Measurements from ENCODE around the gene CELF3. TPM values are rescaled to one million over a fixed set of nuclear protein-coding genes. Genes with fewer than 3 reads are reported as not detected.
A peak's percentile ranks its signal among the peaks of the same experiment; 100 is the strongest.

Gene CELF3
- total RNA-seq, 1 donor from 2014 or later, result not detected

- no peaks in the 10 kb centered on the region for H3K9me3 Mint-ChIP-seq (ENCODE audit: unreplicated experiment)
- no peak overlapping the region for H3K4me3 Mint-ChIP-seq (ENCODE audit: unreplicated experiment)
- H3K4me1 Mint-ChIP-seq (ENCODE audit: unreplicated experiment), result peaks cover 10% of the 10 kb centered on the region
- peaks cover 19% of the 10 kb centered on the region for H3K27me3 Mint-ChIP-seq (ENCODE audit: unreplicated experiment)
- DNase-seq (ENCODE audit: low spot score), result peak; percentile 32
- peak; percentile 35 for TF ChIP-seq CTCF (IDR thresholded peaks at IDR 0.05; ENCODE audit: unreplicated experiment)
- H3K36me3 Mint-ChIP-seq (ENCODE audit: low read depth, unreplicated experiment), result no peaks in the 10 kb centered on the region
- H3K27ac Mint-ChIP-seq (ENCODE audit: unreplicated experiment), result peak overlapping the region; percentile 27
These were observed 738 bp downstream of the CELF3 start for GRCh38 chr1:151715726-151716404.

GRCh38 chr1:151714820-151715725, 1.5 kb downstream of the CELF3 start:
- no peak for TF ChIP-seq CTCF (IDR thresholded peaks at IDR 0.05; ENCODE audit: unreplicated experiment)
- H3K27ac Mint-ChIP-seq (ENCODE audit: unreplicated experiment), result peak overlapping the region; percentile 27
- H3K4me1 Mint-ChIP-seq (ENCODE audit: unreplicated experiment), result peaks cover 10% of the 10 kb centered on the region
- DNase-seq (ENCODE audit: low spot score), result no peak
- no peaks in the 10 kb centered on the region for H3K9me3 Mint-ChIP-seq (ENCODE audit: unreplicated experiment)
- no peaks in the 10 kb centered on the region for H3K36me3 Mint-ChIP-seq (ENCODE audit: low read depth, unreplicated experiment)
- H3K27me3 Mint-ChIP-seq (ENCODE audit: unreplicated experiment), result peaks cover 16% of the 10 kb centered on the region
- peak overlapping the region; percentile 59 for H3K4me3 Mint-ChIP-seq (ENCODE audit: unreplicated experiment)

- DNase-seq (ENCODE audit: low spot score), result no peak
- Mint-ChIP-seq H3K36me3 (ENCODE audit: low read depth, unreplicated experiment) (no peaks in the 10 kb centered on the region), H3K9me3 (ENCODE audit: unreplicated experiment) (no peaks in the 10 kb centered on the region), H3K4me1 (ENCODE audit: unreplicated experiment) (peaks cover 10% of the 10 kb centered on the region), H3K27ac (ENCODE audit: unreplicated experiment) (no peak overlapping the region), H3K4me3 (ENCODE audit: unreplicated experiment) (no peak overlapping the region), H3K27me3 (ENCODE audit: unreplicated experiment) (peaks cover 16% of the 10 kb centered on the region)
- TF ChIP-seq CTCF (IDR thresholded peaks at IDR 0.05; ENCODE audit: unreplicated experiment), result no peak
These were observed 2.7 kb downstream of the CELF3 start for GRCh38 chr1:151713874-151714273.

GRCh38 chr1:151713044-151713443, 3.6 kb downstream of the CELF3 start:
- Mint-ChIP-seq H3K4me3 (ENCODE audit: unreplicated experiment) (no peak overlapping the region), H3K27me3 (ENCODE audit: unreplicated experiment) (peaks cover 12% of the 10 kb centered on the region)

More at GRCh38 chr1:151713044-151713443, 3.6 kb downstream of the CELF3 start:
- Mint-ChIP-seq H3K9me3 (ENCODE audit: unreplicated experiment) (no peaks in the 10 kb centered on the region), H3K4me1 (ENCODE audit: unreplicated experiment) (peaks cover 6% of the 10 kb centered on the region), H3K27ac (ENCODE audit: unreplicated experiment) (no peak overlapping the region), H3K36me3 (ENCODE audit: low read depth, unreplicated experiment) (no peaks in the 10 kb centered on the region)
- no peak for DNase-seq (ENCODE audit: low spot score)
- TF ChIP-seq CTCF (IDR thresholded peaks at IDR 0.05; ENCODE audit: unreplicated experiment), result no peak

Data from endothelial cell (in vitro differentiated cells).